Coronary artery (tissue), 2 donors: ENCODE data around the gene USP20.

ENCODE experiments used
- DNase-seq: peaks from one replicate; pipeline ENCODE4 v3.0.0-alpha.2; 2017; ENCODE audit warnings: low spot score
- H3K27ac ChIP-seq, 2 donors: fragments of 200-600 bp; sonication (generic); one replicate each; pipeline ENCODE4 v1.5.1; 2016 to 2019
- H3K4me3 ChIP-seq: fragments of 200-600 bp; sonication (generic); 2 replicates; pipeline ENCODE4 v1.5.1; 2016; ENCODE audit warnings: mild to moderate bottlenecking, moderate library complexity
- CTCF ChIP-seq: fragments of 200-600 bp; sonication (generic); IDR thresholded peaks from one replicate; pipeline ENCODE4 v1.5.1; 2019; ENCODE audit warnings: antibody characterized with exemption

The USP20 gene

GRCh38 chr9:129853614-129854013, 18.4 kb downstream of the USP20 start:
- TF ChIP-seq CTCF: no peak
- no peak overlapping the region for H3K27ac ChIP-seq
- no peak overlapping the region for H3K4me3 ChIP-seq
- DNase-seq: no peak

GRCh38 chr9:129854588-129855110, 19.4 kb downstream of the USP20 start:
- H3K27ac ChIP-seq: no peak overlapping the region
- TF ChIP-seq CTCF: no peak
- H3K4me3 ChIP-seq: no peak overlapping the region
- DNase-seq: no peak

GRCh38 chr9:129857207-129857606, 21.9 kb downstream of the USP20 start:
- H3K27ac ChIP-seq: peak overlapping the region in 1 of 2 donors; percentile 72
- no peak overlapping the region for H3K4me3 ChIP-seq
- DNase-seq: no peak
- TF ChIP-seq CTCF: no peak

GRCh38 chr9:129858167-129858962, 23.1 kb downstream of the USP20 start:
- TF ChIP-seq CTCF: no peak
- no peak overlapping the region for H3K4me3 ChIP-seq
- DNase-seq: no peak
- H3K27ac ChIP-seq: no peak overlapping the region

GRCh38 chr9:129860653-129861446, 25.6 kb downstream of the USP20 start:
- Histone ChIP-seq H3K27ac (no peak overlapping the region), H3K4me3 (no peak overlapping the region)
- no peak for DNase-seq
- TF ChIP-seq CTCF: no peak

GRCh38 chr9:129861447-129861827, 26.2 kb downstream of the USP20 start:
- Histone ChIP-seq H3K4me3 (no peak overlapping the region), H3K27ac (no peak overlapping the region)
- TF ChIP-seq CTCF: no peak
- no peak for DNase-seq
